ENCODE measurements around the gene ARPC2.

- TF ChIP-seq CTCF (IDR thresholded peaks at IDR 0.05) (no peak), POLR2A (IDR thresholded peaks at IDR 0.05) (no peak), POLR2AphosphoS5 (IDR thresholded peaks at IDR 0.05) (no peak)
Measured at GRCh38 chr2:218245214-218245613, 28.2 kb downstream of the ARPC2 start.

All from stomach (tissue), 4 donors.